OCI-LY7 (cell line): ENCODE measurements around the gene TSPAN11. TPM values are rescaled to one million over a fixed set of nuclear protein-coding genes. Genes with fewer than 3 reads are reported as not detected.

ENCODE experiments used
- BruUV-seq: library from RNA; stranded (reverse); fragments of 400-500 nt; replicated peaks from 2 replicates; lab custom pipeline; 2021; lab: Mats Ljungman, UMichigan
- CTCF ChIA-PET: fragments of 300-600 bp; sonication (Branson Sonifier 250); formaldehyde crosslinking; loops from one replicate; lab custom pipeline; 2022; ENCODE audit warnings: antibody characterized with exemption; ENCODE audit not compliant: unreplicated experiment; lab: Charles Lee
- POLR2A ChIA-PET: fragments of 300-600 bp; sonication (Branson Sonifier 250); formaldehyde crosslinking; loops from one replicate; lab custom pipeline; 2022; ENCODE audit warnings: antibody characterized with exemption; lab: Charles Lee
- DNase-seq: peaks from one replicate; pipeline ENCODE4 v3.0.0-alpha.2; 2015; ENCODE audit warnings: low spot score
- H2AFZ ChIP-seq: fragments of 200-600 bp; sonication (generic), shearing (Covaris generic); 2 replicates; pipeline ENCODE4 v1.6.1; 2014; ENCODE audit warnings: mild to moderate bottlenecking, antibody characterized with exemption, low read length, moderate library complexity
- H3K27ac ChIP-seq: fragments of 200-600 bp; sonication (generic); 2 replicates; pipeline ENCODE4 v1.5.1; 2014; ENCODE audit warnings: mixed run types, low read depth, mild to moderate bottlenecking, moderate library complexity, low read length, inconsistent platforms; ENCODE audit not compliant: poor library complexity, severe bottlenecking
- H3K36me3 ChIP-seq: fragments of 200-600 bp; sonication (generic); 2 replicates; pipeline ENCODE4 v1.6.1; 2014; ENCODE audit warnings: mild to moderate bottlenecking, antibody characterized with exemption, low read length, moderate library complexity, mixed read lengths; ENCODE audit not compliant: insufficient read depth
- H3K4me1 ChIP-seq: fragments of 200-600 bp; sonication (generic); 2 replicates; pipeline ENCODE4 v1.5.1; 2014; ENCODE audit warnings: mild to moderate bottlenecking, low read length; ENCODE audit not compliant: insufficient read depth, poor library complexity, severe bottlenecking
- H3K4me2 ChIP-seq: fragments of 200-600 bp; sonication (generic); 2 replicates; pipeline ENCODE4 v1.6.1; 2014; ENCODE audit warnings: mild to moderate bottlenecking, low read length
- H3K4me3 ChIP-seq: fragments of 200-600 bp; sonication (generic); 2 replicates; pipeline ENCODE4 v1.5.1; 2014; ENCODE audit warnings: mild to moderate bottlenecking, low read depth, low read length; ENCODE audit not compliant: poor library complexity, severe bottlenecking
- H3K79me2 ChIP-seq: fragments of 200-600 bp; sonication (generic); 2 replicates; pipeline ENCODE4 v1.6.1; 2016; ENCODE audit warnings: low read depth, mild to moderate bottlenecking, low read length, moderate library complexity, mixed read lengths; ENCODE audit not compliant: insufficient read depth
- H3K9me2 ChIP-seq: fragments of 200-600 bp; sonication (generic); 2 replicates; pipeline ENCODE4 v1.6.1; 2016; ENCODE audit warnings: mild to moderate bottlenecking, low read length, mixed read lengths; ENCODE audit not compliant: insufficient read depth
- H3K9me3 ChIP-seq: fragments of 200-600 bp; sonication (generic); 2 replicates; pipeline ENCODE4 v1.6.1; 2014; ENCODE audit warnings: mild to moderate bottlenecking, mixed run types, low read length, mixed read lengths
- H4K20me1 ChIP-seq: fragments of 200-600 bp; sonication (generic); 2 replicates; pipeline ENCODE4 v1.6.1; 2014; ENCODE audit warnings: mild to moderate bottlenecking, antibody characterized with exemption, low read length, moderate library complexity, mixed read lengths; ENCODE audit not compliant: insufficient read depth
- CTCF ChIP-seq: fragments of 200-600 bp; sonication (generic); conservative IDR thresholded peaks from 2 replicates; pipeline ENCODE4 v1.5.1; 2014; ENCODE audit warnings: mild to moderate bottlenecking, antibody characterized with exemption, low read length, moderate library complexity, mixed read lengths
- EZH2phosphoT487 ChIP-seq: fragments of 200-600 bp; sonication (generic); IDR thresholded peaks from 2 replicates; pipeline ENCODE4 v1.6.1; 2018; ENCODE audit warnings: low read depth, borderline replicate concordance, mild to moderate bottlenecking, mixed run types, antibody characterized with exemption, low read length, moderate library complexity, mixed read lengths
- intact Hi-C: fragments of 100-400 bp; cut with micrococcal nuclease; formaldehyde crosslinking; loops from one replicate; pipeline ENCODE4 v1.10.0; 2022; ENCODE audit not compliant: unreplicated experiment
- total RNA-seq, 2 experiments: library from RNA; depleted of rRNA in 1 of 2; stranded (reverse); fragments of >200 nt in 1 of 2; shearing (Covaris generic) in 1 of 2; gene quantifications; 2 replicates each; pipeline ENCODE4 v1.2.3, GENCODE V29; 2014 to 2022

TSPAN11 gene
- total RNA-seq, 2 experiments from 2014 or later: not detected

GRCh38 chr12:30942936-30943335, 16.4 kb downstream of the TSPAN11 start:
- H4K20me1 ChIP-seq: no peaks in the 10 kb centered on the region
- H3K9me3 ChIP-seq: no peaks in the 10 kb centered on the region
- no peaks in the 10 kb centered on the region for H3K4me1 ChIP-seq
- TF ChIP-seq CTCF (no peak), EZH2phosphoT487 (no peak)
- DNase-seq: no peak
- H3K4me3 ChIP-seq: no peak overlapping the region
- no peak overlapping the region for H3K4me2 ChIP-seq
- no peaks in the 10 kb centered on the region for H3K36me3 ChIP-seq
- H3K27ac ChIP-seq: no peak overlapping the region
- ChIA-PET CTCF (no interaction called here), POLR2A (no interaction called here)
- H2AFZ ChIP-seq: no peak overlapping the region
- intact Hi-C loops: no loop called here
- no TSS peak for BruUV-seq
- H3K9me2 ChIP-seq: no peaks in the 10 kb centered on the region
- H3K79me2 ChIP-seq: no peaks in the 10 kb centered on the region

- POLR2A ChIA-PET: no interaction called here
- H3K4me2 ChIP-seq: no peak overlapping the region
- CTCF ChIA-PET: no interaction called here
- H3K79me2 ChIP-seq: no peaks in the 10 kb centered on the region
- no peaks in the 10 kb centered on the region for H3K9me2 ChIP-seq
- TF ChIP-seq EZH2phosphoT487: no peak
- no peak for TF ChIP-seq CTCF
- H3K4me3 ChIP-seq: no peak overlapping the region
- no TSS peak for BruUV-seq
- no peak overlapping the region for H3K27ac ChIP-seq
- intact Hi-C loops: no loop called here
- H3K9me3 ChIP-seq: no peaks in the 10 kb centered on the region
- H4K20me1 ChIP-seq: no peaks in the 10 kb centered on the region
- H2AFZ ChIP-seq: no peak overlapping the region
- no peaks in the 10 kb centered on the region for H3K4me1 ChIP-seq
- no peak for DNase-seq
- no peaks in the 10 kb centered on the region for H3K36me3 ChIP-seq
These were observed 19.1 kb downstream of the TSPAN11 start for GRCh38 chr12:30945443-30946164.

GRCh38 chr12:30952015-30952414, 25.5 kb downstream of the TSPAN11 start:
- H3K27ac ChIP-seq: no peak overlapping the region
- CTCF ChIA-PET: no interaction called here
- intact Hi-C loops: no loop called here

More at GRCh38 chr12:30952015-30952414, 25.5 kb downstream of the TSPAN11 start:
- Histone ChIP-seq H4K20me1 (no peaks in the 10 kb centered on the region), H3K4me2 (no peak overlapping the region), H3K9me2 (no peaks in the 10 kb centered on the region), H3K36me3 (no peaks in the 10 kb centered on the region), H2AFZ (no peak overlapping the region), H3K4me1 (no peaks in the 10 kb centered on the region), H3K9me3 (no peaks in the 10 kb centered on the region), H3K79me2 (no peaks in the 10 kb centered on the region), H3K4me3 (no peak overlapping the region)
- TF ChIP-seq EZH2phosphoT487 (no peak), CTCF (no peak)
- DNase-seq: no peak
- BruUV-seq: no TSS peak
- POLR2A ChIA-PET: no interaction called here
